ENCODE measurements around the gene ADAMTSL1. TPM values are rescaled to one million over a fixed set of nuclear protein-coding genes. Genes with fewer than 3 reads are reported as not detected.

The ADAMTSL1 gene
- total and polyA plus RNA-seq, 2 of the 8 experiments (the other 6 are each of a cell fraction or from before 2014, with no cell fraction given): 0.84 to 1.1 TPM

- TF ChIP-seq, protein P1, sequence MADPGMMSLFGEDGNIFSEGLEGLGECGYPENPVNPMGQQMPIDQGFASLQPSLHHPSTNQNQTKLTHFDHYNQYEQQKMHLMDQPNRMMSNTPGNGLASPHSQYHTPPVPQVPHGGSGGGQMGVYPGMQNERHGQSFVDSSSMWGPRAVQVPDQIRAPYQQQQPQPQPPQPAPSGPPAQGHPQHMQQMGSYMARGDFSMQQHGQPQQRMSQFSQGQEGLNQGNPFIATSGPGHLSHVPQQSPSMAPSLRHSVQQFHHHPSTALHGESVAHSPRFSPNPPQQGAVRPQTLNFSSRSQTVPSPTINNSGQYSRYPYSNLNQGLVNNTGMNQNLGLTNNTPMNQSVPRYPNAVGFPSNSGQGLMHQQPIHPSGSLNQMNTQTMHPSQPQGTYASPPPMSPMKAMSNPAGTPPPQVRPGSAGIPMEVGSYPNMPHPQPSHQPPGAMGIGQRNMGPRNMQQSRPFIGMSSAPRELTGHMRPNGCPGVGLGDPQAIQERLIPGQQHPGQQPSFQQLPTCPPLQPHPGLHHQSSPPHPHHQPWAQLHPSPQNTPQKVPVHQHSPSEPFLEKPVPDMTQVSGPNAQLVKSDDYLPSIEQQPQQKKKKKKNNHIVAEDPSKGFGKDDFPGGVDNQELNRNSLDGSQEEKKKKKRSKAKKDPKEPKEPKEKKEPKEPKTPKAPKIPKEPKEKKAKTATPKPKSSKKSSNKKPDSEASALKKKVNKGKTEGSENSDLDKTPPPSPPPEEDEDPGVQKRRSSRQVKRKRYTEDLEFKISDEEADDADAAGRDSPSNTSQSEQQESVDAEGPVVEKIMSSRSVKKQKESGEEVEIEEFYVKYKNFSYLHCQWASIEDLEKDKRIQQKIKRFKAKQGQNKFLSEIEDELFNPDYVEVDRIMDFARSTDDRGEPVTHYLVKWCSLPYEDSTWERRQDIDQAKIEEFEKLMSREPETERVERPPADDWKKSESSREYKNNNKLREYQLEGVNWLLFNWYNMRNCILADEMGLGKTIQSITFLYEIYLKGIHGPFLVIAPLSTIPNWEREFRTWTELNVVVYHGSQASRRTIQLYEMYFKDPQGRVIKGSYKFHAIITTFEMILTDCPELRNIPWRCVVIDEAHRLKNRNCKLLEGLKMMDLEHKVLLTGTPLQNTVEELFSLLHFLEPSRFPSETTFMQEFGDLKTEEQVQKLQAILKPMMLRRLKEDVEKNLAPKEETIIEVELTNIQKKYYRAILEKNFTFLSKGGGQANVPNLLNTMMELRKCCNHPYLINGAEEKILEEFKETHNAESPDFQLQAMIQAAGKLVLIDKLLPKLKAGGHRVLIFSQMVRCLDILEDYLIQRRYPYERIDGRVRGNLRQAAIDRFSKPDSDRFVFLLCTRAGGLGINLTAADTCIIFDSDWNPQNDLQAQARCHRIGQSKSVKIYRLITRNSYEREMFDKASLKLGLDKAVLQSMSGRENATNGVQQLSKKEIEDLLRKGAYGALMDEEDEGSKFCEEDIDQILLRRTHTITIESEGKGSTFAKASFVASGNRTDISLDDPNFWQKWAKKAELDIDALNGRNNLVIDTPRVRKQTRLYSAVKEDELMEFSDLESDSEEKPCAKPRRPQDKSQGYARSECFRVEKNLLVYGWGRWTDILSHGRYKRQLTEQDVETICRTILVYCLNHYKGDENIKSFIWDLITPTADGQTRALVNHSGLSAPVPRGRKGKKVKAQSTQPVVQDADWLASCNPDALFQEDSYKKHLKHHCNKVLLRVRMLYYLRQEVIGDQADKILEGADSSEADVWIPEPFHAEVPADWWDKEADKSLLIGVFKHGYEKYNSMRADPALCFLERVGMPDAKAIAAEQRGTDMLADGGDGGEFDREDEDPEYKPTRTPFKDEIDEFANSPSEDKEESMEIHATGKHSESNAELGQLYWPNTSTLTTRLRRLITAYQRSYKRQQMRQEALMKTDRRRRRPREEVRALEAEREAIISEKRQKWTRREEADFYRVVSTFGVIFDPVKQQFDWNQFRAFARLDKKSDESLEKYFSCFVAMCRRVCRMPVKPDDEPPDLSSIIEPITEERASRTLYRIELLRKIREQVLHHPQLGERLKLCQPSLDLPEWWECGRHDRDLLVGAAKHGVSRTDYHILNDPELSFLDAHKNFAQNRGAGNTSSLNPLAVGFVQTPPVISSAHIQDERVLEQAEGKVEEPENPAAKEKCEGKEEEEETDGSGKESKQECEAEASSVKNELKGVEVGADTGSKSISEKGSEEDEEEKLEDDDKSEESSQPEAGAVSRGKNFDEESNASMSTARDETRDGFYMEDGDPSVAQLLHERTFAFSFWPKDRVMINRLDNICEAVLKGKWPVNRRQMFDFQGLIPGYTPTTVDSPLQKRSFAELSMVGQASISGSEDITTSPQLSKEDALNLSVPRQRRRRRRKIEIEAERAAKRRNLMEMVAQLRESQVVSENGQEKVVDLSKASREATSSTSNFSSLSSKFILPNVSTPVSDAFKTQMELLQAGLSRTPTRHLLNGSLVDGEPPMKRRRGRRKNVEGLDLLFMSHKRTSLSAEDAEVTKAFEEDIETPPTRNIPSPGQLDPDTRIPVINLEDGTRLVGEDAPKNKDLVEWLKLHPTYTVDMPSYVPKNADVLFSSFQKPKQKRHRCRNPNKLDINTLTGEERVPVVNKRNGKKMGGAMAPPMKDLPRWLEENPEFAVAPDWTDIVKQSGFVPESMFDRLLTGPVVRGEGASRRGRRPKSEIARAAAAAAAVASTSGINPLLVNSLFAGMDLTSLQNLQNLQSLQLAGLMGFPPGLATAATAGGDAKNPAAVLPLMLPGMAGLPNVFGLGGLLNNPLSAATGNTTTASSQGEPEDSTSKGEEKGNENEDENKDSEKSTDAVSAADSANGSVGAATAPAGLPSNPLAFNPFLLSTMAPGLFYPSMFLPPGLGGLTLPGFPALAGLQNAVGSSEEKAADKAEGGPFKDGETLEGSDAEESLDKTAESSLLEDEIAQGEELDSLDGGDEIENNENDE (IDR thresholded peaks at IDR 0.05; ENCODE audit: insufficient replicate concordance, low read length): no peak
- TF ChIP-seq CEBPB (IDR thresholded peaks at IDR 0.05; ENCODE audit: low read depth, low read length) (no peak), PHF8 (conservative IDR thresholded peaks at IDR 0.05; ENCODE audit: low read depth, low read length) (no peak), NANOG (IDR thresholded peaks at IDR 0.05; ENCODE audit: insufficient read depth, low read depth, low read length, poor library complexity, severe bottlenecking) (no peak)
Observed at GRCh38 chr9:18903450-18903849, 429.5 kb downstream of the ADAMTSL1 start (continued).

Data from H1 (cell line).